SK-N-SH treated with all-trans-retinoic acid at 6 μM for 48 hours (cell line): Measurements from ENCODE around the gene CDK14.

ENCODE experiments used
- ATAC-seq: fragments of 200-7000 bp; cut with Tn5 transposase; 3 replicates; pipeline ENCODE4 v1.9.1; 2020; ENCODE audit warnings: mild to moderate bottlenecking, moderate library complexity
- ARNTL ChIP-seq: fragments of 450-650 bp; formaldehyde crosslinking; IDR thresholded peaks from 2 replicates; pipeline ENCODE4 v1.5.0; 2020; ENCODE audit warnings: low read depth, mild to moderate bottlenecking, moderate library complexity, borderline replicate concordance
- BACH2 ChIP-seq: fragments of 250-450 bp; sonication (Bioruptor Pico); IDR thresholded peaks from 2 replicates; pipeline ENCODE4 v1.9.0; 2021; ENCODE audit warnings: mild to moderate bottlenecking, borderline replicate concordance
- CSDC2 ChIP-seq: fragments of 250-450 bp; sonication (Bioruptor Pico); IDR thresholded peaks from 2 replicates; pipeline ENCODE4 v1.5.0; 2020; ENCODE audit warnings: mild to moderate bottlenecking, moderate library complexity
- GLIS3 ChIP-seq: fragments of 250-450 bp; sonication (Bioruptor Pico); IDR thresholded peaks from 2 replicates; pipeline ENCODE4 v1.5.0; 2020; ENCODE audit warnings: mild to moderate bottlenecking, moderate library complexity
- ISL1 ChIP-seq: fragments of 250-450 bp; sonication (Bioruptor Pico); IDR thresholded peaks from 2 replicates; pipeline ENCODE4 v2.1.2; 2022; ENCODE audit warnings: mild to moderate bottlenecking, moderate library complexity
- OSR1 ChIP-seq: fragments of 250-450 bp; sonication (Bioruptor Pico); IDR thresholded peaks from 2 replicates; pipeline ENCODE4 v1.8.0; 2022; ENCODE audit warnings: moderate library complexity, mild to moderate bottlenecking, inconsistent platforms
- PATZ1 ChIP-seq: fragments of 250-450 bp; sonication (Bioruptor Pico); IDR thresholded peaks from 2 replicates; pipeline ENCODE4 v1.8.0; 2020; ENCODE audit warnings: mild to moderate bottlenecking, moderate library complexity, borderline replicate concordance
- PPARA ChIP-seq: fragments of 250-450 bp; sonication (Bioruptor Pico); IDR thresholded peaks from 2 replicates; pipeline ENCODE4 v1.5.0; 2020; ENCODE audit warnings: mild to moderate bottlenecking, borderline replicate concordance
- RARB ChIP-seq: fragments of 250-450 bp; sonication (Bioruptor Pico); IDR thresholded peaks from 2 replicates; pipeline ENCODE4 v1.8.0; 2021; ENCODE audit warnings: mild to moderate bottlenecking, moderate library complexity
- SNAI2 ChIP-seq: fragments of 250-450 bp; sonication (Bioruptor Pico); IDR thresholded peaks from 2 replicates; pipeline ENCODE4 v1.5.0; 2020; ENCODE audit warnings: mild to moderate bottlenecking, moderate library complexity
- TCF4 ChIP-seq: fragments of 250-450 bp; sonication (Bioruptor Pico); IDR thresholded peaks from 2 replicates; pipeline ENCODE4 v1.8.0; 2021; ENCODE audit warnings: mild to moderate bottlenecking, moderate library complexity, borderline replicate concordance
- TOX ChIP-seq: fragments of 250-450 bp; sonication (Bioruptor Pico); IDR thresholded peaks from 2 replicates; pipeline ENCODE4 v1.8.0; 2021; ENCODE audit warnings: mild to moderate bottlenecking, moderate library complexity, borderline replicate concordance
- ZC3H10 ChIP-seq: fragments of 250-450 bp; sonication (Bioruptor Pico); IDR thresholded peaks from 2 replicates; pipeline ENCODE4 v1.5.1; 2021; ENCODE audit warnings: mild to moderate bottlenecking, moderate library complexity
- ZFP3 ChIP-seq: fragments of 250-450 bp; sonication (Bioruptor Pico); IDR thresholded peaks from 2 replicates; pipeline ENCODE4 v1.5.0; 2020; ENCODE audit warnings: mild to moderate bottlenecking, moderate library complexity
- ZFP30 ChIP-seq: fragments of 450-650 bp; formaldehyde crosslinking; IDR thresholded peaks from 2 replicates; pipeline ENCODE4 v1.5.0; 2022; ENCODE audit warnings: mild to moderate bottlenecking, moderate library complexity
- ZNF565 ChIP-seq: fragments of 450-650 bp; formaldehyde crosslinking; conservative IDR thresholded peaks from 2 replicates; pipeline ENCODE4 v1.5.0; 2020; ENCODE audit warnings: low read depth, mild to moderate bottlenecking, moderate library complexity
- ZNF70 ChIP-seq: fragments of 450-650 bp; formaldehyde crosslinking; IDR thresholded peaks from 2 replicates; pipeline ENCODE4 v1.5.0; 2020; ENCODE audit warnings: mild to moderate bottlenecking, moderate library complexity
- ZNF8 ChIP-seq: fragments of 450-650 bp; formaldehyde crosslinking; IDR thresholded peaks from 2 replicates; pipeline ENCODE4 v1.5.0; 2020; ENCODE audit warnings: mild to moderate bottlenecking, moderate library complexity
- TF ChIP-seq, protein P1 (sequence below): fragments of 250-450 bp; sonication (Bioruptor Pico); IDR thresholded peaks from 2 replicates; pipeline ENCODE4 v1.5.1; 2020; ENCODE audit warnings: low read depth, mild to moderate bottlenecking, moderate library complexity
- TF ChIP-seq, protein P2 (sequence below): fragments of 250-450 bp; sonication (Bioruptor Pico); IDR thresholded peaks from 2 replicates; pipeline ENCODE4 v1.8.0; 2021; ENCODE audit warnings: low read depth, mild to moderate bottlenecking, moderate library complexity, borderline replicate concordance
- TF ChIP-seq, protein P3 (sequence below): fragments of 250-450 bp; sonication (Bioruptor Pico); IDR thresholded peaks from 2 replicates; pipeline ENCODE4 v1.5.0; 2020; ENCODE audit warnings: mild to moderate bottlenecking, moderate library complexity
- TF ChIP-seq, protein P4 (sequence below): fragments of 250-450 bp; sonication (Bioruptor Pico); IDR thresholded peaks from 2 replicates; pipeline ENCODE4 v1.5.1; 2021; ENCODE audit warnings: mild to moderate bottlenecking, moderate library complexity

The CDK14 gene

GRCh38 chr7:90689260-90689659 lies 93.1 kb downstream of the CDK14 start:
- TF ChIP-seq, protein P1, sequence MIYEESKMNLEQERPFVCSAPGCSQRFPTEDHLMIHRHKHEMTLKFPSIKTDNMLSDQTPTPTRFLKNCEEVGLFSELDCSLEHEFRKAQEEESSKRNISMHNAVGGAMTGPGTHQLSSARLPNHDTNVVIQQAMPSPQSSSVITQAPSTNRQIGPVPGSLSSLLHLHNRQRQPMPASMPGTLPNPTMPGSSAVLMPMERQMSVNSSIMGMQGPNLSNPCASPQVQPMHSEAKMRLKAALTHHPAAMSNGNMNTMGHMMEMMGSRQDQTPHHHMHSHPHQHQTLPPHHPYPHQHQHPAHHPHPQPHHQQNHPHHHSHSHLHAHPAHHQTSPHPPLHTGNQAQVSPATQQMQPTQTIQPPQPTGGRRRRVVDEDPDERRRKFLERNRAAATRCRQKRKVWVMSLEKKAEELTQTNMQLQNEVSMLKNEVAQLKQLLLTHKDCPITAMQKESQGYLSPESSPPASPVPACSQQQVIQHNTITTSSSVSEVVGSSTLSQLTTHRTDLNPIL (CRISPR knock-in tag) = no peak
- no peak for TF ChIP-seq ZFP30
- no peak for TF ChIP-seq ZFP3 (CRISPR knock-in tag)
- TF ChIP-seq, protein P2, sequence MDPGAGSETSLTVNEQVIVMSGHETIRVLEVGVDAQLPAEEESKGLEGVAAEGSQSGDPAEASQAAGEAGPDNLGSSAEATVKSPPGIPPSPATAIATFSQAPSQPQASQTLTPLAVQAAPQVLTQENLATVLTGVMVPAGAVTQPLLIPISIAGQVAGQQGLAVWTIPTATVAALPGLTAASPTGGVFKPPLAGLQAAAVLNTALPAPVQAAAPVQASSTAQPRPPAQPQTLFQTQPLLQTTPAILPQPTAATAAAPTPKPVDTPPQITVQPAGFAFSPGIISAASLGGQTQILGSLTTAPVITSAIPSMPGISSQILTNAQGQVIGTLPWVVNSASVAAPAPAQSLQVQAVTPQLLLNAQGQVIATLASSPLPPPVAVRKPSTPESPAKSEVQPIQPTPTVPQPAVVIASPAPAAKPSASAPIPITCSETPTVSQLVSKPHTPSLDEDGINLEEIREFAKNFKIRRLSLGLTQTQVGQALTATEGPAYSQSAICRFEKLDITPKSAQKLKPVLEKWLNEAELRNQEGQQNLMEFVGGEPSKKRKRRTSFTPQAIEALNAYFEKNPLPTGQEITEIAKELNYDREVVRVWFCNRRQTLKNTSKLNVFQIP (CRISPR knock-in tag) = no peak
- TF ChIP-seq SNAI2 (CRISPR knock-in tag) = no peak
- no peak for TF ChIP-seq ZNF8 (CRISPR knock-in tag)
- TF ChIP-seq ARNTL (CRISPR knock-in tag) = no peak
- TF ChIP-seq RARB (CRISPR knock-in tag) = no peak
- TF ChIP-seq TCF4 = no peak
- no peak for TF ChIP-seq PATZ1 (CRISPR knock-in tag)
- no peak for TF ChIP-seq OSR1 (CRISPR knock-in tag)
- TF ChIP-seq TOX (CRISPR knock-in tag) = no peak
- no peak for TF ChIP-seq ISL1 (CRISPR knock-in tag)
- no peak for TF ChIP-seq CSDC2 (CRISPR knock-in tag)
- TF ChIP-seq, protein P3, sequence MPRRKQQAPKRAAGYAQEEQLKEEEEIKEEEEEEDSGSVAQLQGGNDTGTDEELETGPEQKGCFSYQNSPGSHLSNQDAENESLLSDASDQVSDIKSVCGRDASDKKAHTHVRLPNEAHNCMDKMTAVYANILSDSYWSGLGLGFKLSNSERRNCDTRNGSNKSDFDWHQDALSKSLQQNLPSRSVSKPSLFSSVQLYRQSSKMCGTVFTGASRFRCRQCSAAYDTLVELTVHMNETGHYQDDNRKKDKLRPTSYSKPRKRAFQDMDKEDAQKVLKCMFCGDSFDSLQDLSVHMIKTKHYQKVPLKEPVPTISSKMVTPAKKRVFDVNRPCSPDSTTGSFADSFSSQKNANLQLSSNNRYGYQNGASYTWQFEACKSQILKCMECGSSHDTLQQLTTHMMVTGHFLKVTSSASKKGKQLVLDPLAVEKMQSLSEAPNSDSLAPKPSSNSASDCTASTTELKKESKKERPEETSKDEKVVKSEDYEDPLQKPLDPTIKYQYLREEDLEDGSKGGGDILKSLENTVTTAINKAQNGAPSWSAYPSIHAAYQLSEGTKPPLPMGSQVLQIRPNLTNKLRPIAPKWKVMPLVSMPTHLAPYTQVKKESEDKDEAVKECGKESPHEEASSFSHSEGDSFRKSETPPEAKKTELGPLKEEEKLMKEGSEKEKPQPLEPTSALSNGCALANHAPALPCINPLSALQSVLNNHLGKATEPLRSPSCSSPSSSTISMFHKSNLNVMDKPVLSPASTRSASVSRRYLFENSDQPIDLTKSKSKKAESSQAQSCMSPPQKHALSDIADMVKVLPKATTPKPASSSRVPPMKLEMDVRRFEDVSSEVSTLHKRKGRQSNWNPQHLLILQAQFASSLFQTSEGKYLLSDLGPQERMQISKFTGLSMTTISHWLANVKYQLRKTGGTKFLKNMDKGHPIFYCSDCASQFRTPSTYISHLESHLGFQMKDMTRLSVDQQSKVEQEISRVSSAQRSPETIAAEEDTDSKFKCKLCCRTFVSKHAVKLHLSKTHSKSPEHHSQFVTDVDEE (CRISPR knock-in tag) = no peak
- TF ChIP-seq ZC3H10 = no peak
- TF ChIP-seq PPARA (CRISPR knock-in tag) = no peak
- TF ChIP-seq ZNF70 (CRISPR knock-in tag) = no peak
- no peak for TF ChIP-seq ZNF565
- no peak for TF ChIP-seq GLIS3 (CRISPR knock-in tag)
- no peak for ATAC-seq

DNA sequence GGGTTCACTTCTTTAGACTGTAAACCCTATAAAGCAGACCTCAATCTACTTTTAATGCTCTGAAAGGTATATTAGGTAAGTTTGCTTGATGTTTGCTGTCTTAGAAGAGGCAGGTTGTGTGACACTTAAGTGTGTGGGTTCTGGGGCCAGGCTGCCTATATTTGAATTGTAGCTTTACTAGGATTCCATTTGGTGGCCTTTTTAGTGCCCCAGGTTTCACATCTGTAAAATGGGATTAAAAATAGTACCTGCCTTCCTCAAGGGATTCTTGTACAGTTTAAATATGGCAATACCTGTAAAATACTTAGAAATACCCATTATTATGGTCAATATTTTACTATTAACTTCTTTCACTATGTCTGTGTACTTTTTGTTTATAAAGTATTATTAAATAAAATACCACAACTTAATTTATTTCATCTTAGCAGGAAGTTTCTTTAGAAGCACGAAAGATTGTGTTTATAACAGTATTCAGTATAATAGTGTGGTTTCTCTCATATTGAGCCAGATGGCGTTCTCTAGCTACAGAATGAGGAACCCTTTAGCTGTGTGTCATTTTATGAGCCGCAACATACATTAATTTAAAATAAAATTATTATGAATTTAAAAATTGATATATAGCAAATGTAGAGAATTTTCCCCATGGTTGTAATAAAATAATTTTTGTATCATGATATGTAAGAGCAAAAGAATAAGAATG lies 94.2 kb downstream of the CDK14 start:
- ATAC-seq = no peak
- TF ChIP-seq, protein P4, sequence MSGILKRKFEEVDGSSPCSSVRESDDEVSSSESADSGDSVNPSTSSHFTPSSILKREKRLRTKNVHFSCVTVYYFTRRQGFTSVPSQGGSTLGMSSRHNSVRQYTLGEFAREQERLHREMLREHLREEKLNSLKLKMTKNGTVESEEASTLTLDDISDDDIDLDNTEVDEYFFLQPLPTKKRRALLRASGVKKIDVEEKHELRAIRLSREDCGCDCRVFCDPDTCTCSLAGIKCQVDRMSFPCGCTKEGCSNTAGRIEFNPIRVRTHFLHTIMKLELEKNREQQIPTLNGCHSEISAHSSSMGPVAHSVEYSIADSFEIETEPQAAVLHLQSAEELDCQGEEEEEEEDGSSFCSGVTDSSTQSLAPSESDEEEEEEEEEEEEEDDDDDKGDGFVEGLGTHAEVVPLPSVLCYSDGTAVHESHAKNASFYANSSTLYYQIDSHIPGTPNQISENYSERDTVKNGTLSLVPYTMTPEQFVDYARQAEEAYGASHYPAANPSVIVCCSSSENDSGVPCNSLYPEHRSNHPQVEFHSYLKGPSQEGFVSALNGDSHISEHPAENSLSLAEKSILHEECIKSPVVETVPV (CRISPR knock-in tag) = no peak
- TF ChIP-seq, protein P2 (CRISPR knock-in tag) = no peak
- TF ChIP-seq ARNTL (CRISPR knock-in tag) = no peak
- TF ChIP-seq BACH2 (CRISPR knock-in tag) = no peak
- no peak for TF ChIP-seq TCF4
- TF ChIP-seq, all 23 proteins: peak for 0
